Panc1 (cell line): ENCODE data around the gene TNIP1.

Experiments
- CTCF ChIP-seq: fragments of 450-650 bp; IDR thresholded peaks from 2 replicates; pipeline ENCODE4 v1.5.1; 2017; ENCODE audit warnings: mild to moderate bottlenecking
- POLR2AphosphoS5 ChIP-seq: IDR thresholded peaks from 2 replicates; pipeline ENCODE4 v1.6.1; 2012; ENCODE audit warnings: mild to moderate bottlenecking, low read depth, low read length, moderate library complexity
- REST ChIP-seq, 2 experiments: IDR thresholded peaks; 2 replicates each; pipeline ENCODE4 v1.6.1; 2011 to 2012; ENCODE audit warnings: low read depth in 2 of 2, control low read depth in 1 of 2, low read length in 1 of 2, mild to moderate bottlenecking in 1 of 2, moderate library complexity in 1 of 2; ENCODE audit not compliant: insufficient read depth in 1 of 2

- TF ChIP-seq CTCF (peak; percentile 83), POLR2AphosphoS5 (no peak), REST (IDR thresholded peaks at IDR 0.05; ENCODE audit: insufficient read depth in 1 of 2, low read depth in 2 of 2, low read length in 1 of 2) (no peak)
Measured at GRCh38 chr5:151047814-151048425, 32.9 kb downstream of the TNIP1 start.
